Keratinocyte (primary cell): ENCODE measurements around the gene SIGLEC5.

ENCODE experiments used
- EZH2 ChIP-seq: IDR thresholded peaks from one replicate; pipeline ENCODE4 v1.6.1; 2012; ENCODE audit warnings: inconsistent platforms, mild to moderate bottlenecking, low read length, moderate library complexity
- TF ChIP-seq, protein P1 (sequence below), 3 experiments: IDR thresholded peaks in 1 of 3; conservative IDR thresholded peaks in 1 of 3; optimal IDR thresholded peaks in 1 of 3; 2 replicates in 2 of 3; 3 replicates in 1 of 3; pipeline versions ENCODE3 to v1.5.1; 2011; ENCODE audit warnings: low read length in 3 of 3, mild to moderate bottlenecking in 3 of 3, moderate library complexity in 2 of 3, control low read depth in 1 of 3, inconsistent platforms in 1 of 3; ENCODE audit not compliant: insufficient read depth in 2 of 3; ENCODE audit errors: extremely low read depth in 1 of 3

DNA sequence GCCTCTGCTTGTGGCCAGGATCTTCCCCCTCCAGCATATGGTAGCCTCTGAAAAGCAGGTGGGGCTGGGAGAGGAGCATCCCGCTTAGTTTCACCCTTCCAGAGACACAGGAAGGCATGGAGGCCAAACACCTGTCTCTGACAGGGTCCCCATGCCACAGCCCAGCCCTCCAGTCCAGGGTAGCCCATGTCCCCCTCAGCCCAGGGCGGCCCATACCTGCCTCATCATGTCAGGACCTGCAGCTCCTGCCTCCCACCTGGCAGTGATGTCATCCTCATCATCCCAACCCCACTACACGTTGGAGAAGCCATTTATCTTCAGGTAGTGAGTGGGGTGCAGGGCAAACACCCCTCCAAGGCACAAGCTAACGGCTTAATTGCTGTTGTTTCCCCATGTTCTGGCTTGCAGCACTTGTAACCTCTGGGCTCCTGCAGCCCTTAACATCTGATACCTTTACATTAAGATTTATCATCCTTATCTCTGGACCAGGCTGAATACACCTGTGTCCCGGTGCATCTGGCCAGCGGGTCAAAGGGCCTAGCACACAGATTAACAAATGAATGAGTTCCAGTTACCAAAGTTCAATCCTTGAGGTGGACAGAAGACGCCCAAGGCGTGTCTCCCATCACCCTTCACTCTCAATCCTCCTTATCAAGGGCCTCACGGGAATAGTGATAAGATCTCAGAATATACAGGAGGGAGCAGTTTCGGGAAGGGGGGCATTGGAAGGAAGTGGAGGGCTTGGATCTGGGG, 36.9 kb downstream of the SIGLEC5 start:
- TF ChIP-seq, protein P1, sequence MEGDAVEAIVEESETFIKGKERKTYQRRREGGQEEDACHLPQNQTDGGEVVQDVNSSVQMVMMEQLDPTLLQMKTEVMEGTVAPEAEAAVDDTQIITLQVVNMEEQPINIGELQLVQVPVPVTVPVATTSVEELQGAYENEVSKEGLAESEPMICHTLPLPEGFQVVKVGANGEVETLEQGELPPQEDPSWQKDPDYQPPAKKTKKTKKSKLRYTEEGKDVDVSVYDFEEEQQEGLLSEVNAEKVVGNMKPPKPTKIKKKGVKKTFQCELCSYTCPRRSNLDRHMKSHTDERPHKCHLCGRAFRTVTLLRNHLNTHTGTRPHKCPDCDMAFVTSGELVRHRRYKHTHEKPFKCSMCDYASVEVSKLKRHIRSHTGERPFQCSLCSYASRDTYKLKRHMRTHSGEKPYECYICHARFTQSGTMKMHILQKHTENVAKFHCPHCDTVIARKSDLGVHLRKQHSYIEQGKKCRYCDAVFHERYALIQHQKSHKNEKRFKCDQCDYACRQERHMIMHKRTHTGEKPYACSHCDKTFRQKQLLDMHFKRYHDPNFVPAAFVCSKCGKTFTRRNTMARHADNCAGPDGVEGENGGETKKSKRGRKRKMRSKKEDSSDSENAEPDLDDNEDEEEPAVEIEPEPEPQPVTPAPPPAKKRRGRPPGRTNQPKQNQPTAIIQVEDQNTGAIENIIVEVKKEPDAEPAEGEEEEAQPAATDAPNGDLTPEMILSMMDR (optimal IDR thresholded peaks at IDR 0.05 in 1 of 3, IDR thresholded peaks at IDR 0.05 in 1 of 3, conservative IDR thresholded peaks at IDR 0.05 in 1 of 3; ENCODE audit: extremely low read depth in 1 of 3, insufficient read depth in 2 of 3, low read length in 3 of 3), result no peak
- TF ChIP-seq EZH2, result no peak
